ENCODE data around the gene VPS39. TPM values are rescaled to one million over a fixed set of nuclear protein-coding genes. Genes with fewer than 3 reads are reported as not detected.

The VPS39 gene
- total and polyA plus RNA-seq, 9 of the 15 experiments (the other 6 are each of a cell fraction or from before 2014, with no cell fraction given): 3.2 to 37.3 (median 21.8) TPM

DNA sequence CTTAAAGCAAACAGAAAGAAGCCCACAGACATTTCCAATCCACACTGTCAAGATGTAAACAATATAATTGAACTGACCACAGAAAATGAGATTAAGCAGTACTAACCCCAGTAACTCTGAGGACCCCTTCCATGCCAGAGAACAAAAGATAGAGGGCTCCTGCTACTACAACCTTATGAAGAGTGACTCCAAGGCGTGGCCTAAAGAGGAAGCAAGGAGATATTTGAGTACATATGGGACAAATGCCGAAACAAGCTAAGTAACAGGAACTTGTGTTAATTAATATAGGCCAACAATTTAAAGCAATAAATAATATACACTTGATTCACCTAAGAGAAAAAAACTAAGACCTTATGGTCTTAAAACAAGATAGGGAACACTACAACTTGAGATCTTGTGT, 25.0 kb upstream of the VPS39 start:
- ATAC-seq (no peak), DNase-seq (ENCODE audit: extremely low read depth in 1 of 4, low spot score in 3 of 4) (no peak), FAIRE-seq (no peak)
- Histone ChIP-seq H3K27ac (ENCODE audit: extremely low read depth, low read depth, low read length) (no peak overlapping the region), H3K27me3 (ENCODE audit: control insufficient read depth in 2 of 2, insufficient read depth in 2 of 2, low read length in 2 of 2) (no peaks in the 10 kb centered on the region), H3K4me3 (no peak overlapping the region), H3K9ac (ENCODE audit: insufficient read depth in 1 of 2, low read depth in 2 of 2, low read length in 2 of 2) (no peak overlapping the region), H3K36me3 (ENCODE audit: control insufficient read depth, insufficient read depth, low read length) (peaks cover 75% of the 10 kb centered on the region), H3K9me1 (ENCODE audit: control insufficient read depth, insufficient read depth, low read length) (no peaks in the 10 kb centered on the region), H3K79me2 (ENCODE audit: control insufficient read depth, insufficient read depth, low read length) (no peaks in the 10 kb centered on the region), H3K9me3 (replicated peaks; ENCODE audit: control insufficient read depth, insufficient read depth, low read depth, low read length) (no peaks in the 10 kb centered on the region), H3K4me1 (replicated peaks in 1 of 2; ENCODE audit: control insufficient read depth in 2 of 2, insufficient read depth in 2 of 2, low read length in 2 of 2) (no peaks in the 10 kb centered on the region), H3K4me2 (ENCODE audit: insufficient read depth, low read length) (no peak overlapping the region), H2AFZ (ENCODE audit: low read depth, low read length) (no peak overlapping the region), H4K20me1 (replicated peaks; ENCODE audit: control insufficient read depth, insufficient read depth, low read length) (no peaks in the 10 kb centered on the region)
- in situ Hi-C loops (cut with MboI) (no loop called here), intact Hi-C loops (cut with micrococcal nuclease) (no loop called here)
- CTCF ChIA-PET (ENCODE audit: low intra/inter-chr PET ratio): no interaction called here
- TF ChIP-seq SUPT5H (IDR thresholded peaks at IDR 0.05): no peak
- TF ChIP-seq NR0B1 (IDR thresholded peaks at IDR 0.05; ENCODE audit: partially characterized antibody): no peak
- TF ChIP-seq EP400 (IDR thresholded peaks at IDR 0.05): no peak
- no peak for TF ChIP-seq KDM5B (IDR thresholded peaks at IDR 0.05; ENCODE audit: insufficient replicate concordance, low read depth, low read length)
- TF ChIP-seq KAT8 (IDR thresholded peaks at IDR 0.05; ENCODE audit: low read depth): no peak
- no peak for TF ChIP-seq E2F1 (CRISPR knock-in tag; IDR thresholded peaks at IDR 0.05)
- TF ChIP-seq TRIM24 (IDR thresholded peaks at IDR 0.05): no peak
- TF ChIP-seq CHD4 (IDR thresholded peaks at IDR 0.05; ENCODE audit: insufficient read depth, insufficient replicate concordance, low read depth, low read length, poor library complexity, severe bottlenecking): no peak
- no peak for TF ChIP-seq POLR2A (conservative IDR thresholded peaks at IDR 0.05)
- TF ChIP-seq, protein P1, sequence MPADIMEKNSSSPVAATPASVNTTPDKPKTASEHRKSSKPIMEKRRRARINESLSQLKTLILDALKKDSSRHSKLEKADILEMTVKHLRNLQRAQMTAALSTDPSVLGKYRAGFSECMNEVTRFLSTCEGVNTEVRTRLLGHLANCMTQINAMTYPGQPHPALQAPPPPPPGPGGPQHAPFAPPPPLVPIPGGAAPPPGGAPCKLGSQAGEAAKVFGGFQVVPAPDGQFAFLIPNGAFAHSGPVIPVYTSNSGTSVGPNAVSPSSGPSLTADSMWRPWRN (IDR thresholded peaks at IDR 0.05; ENCODE audit: low read depth): no peak
- no peak for TF ChIP-seq ZNF77 (CRISPR knock-in tag; IDR thresholded peaks at IDR 0.05)
- TF ChIP-seq ZNF778 (CRISPR knock-in tag; IDR thresholded peaks at IDR 0.05): no peak
- TF ChIP-seq TOE1 (IDR thresholded peaks at IDR 0.05; ENCODE audit: borderline replicate concordance): no peak
- TF ChIP-seq TOE1 (CRISPR knock-in tag; IDR thresholded peaks at IDR 0.05; ENCODE audit: borderline replicate concordance, low read depth): no peak
- no peak for TF ChIP-seq SRSF7 (optimal IDR thresholded peaks at IDR 0.05; ENCODE audit: low read depth, low read length)
- BruUV-seq (replicated peaks): no TSS peak
- POLR2A ChIA-PET: interaction anchor here (0.9 to 1.3 kb wide), 2 partner anchors 9 to 12 kb away, joined by 5 to 6 read pairs; no protein-coding TSS in a partner anchor
- WGBS (ENCODE audit: insufficient coverage, low coverage, missing lambda C conversion rate): 73% methylated on average over 2 of the region's 2 CpGs

Measured in K562 (cell line).